ENCODE measurements around the gene GP1BB.
"Not testable (repeated sequence)": the region's sequence is repeated elsewhere in the genome, so short reads cannot be mapped to it uniquely, and the experiment has no call there.

The GP1BB gene

GRCh38 chr22:19675428-19675827 lies 47.9 kb upstream of the GP1BB start:
- no peak for TF ChIP-seq CTCF (IDR thresholded peaks at IDR 0.05)
- H3K4me2 ChIP-seq (ENCODE audit: low read length), result no peak overlapping the region
- no peak overlapping the region for H3K4me3 ChIP-seq (ENCODE audit: low read depth, low read length)
- H3K36me3 ChIP-seq (ENCODE audit: control insufficient read depth, insufficient read depth, low read length), result no peaks in the 10 kb centered on the region
- H3K79me2 ChIP-seq, result no peaks in the 10 kb centered on the region
- no peaks in the 10 kb centered on the region for H3K4me1 ChIP-seq
- no peak overlapping the region for H2AFZ ChIP-seq
- no peaks in the 10 kb centered on the region for H3K27me3 ChIP-seq (ENCODE audit: control insufficient read depth, insufficient read depth, low read length)
- no peak overlapping the region for H3K27ac ChIP-seq
- H3K9ac ChIP-seq, result no peak overlapping the region
- H3K9me3 ChIP-seq (ENCODE audit: control insufficient read depth, low read length), result no peaks in the 10 kb centered on the region

- not testable (repeated sequence) for H3K4me3 ChIP-seq (ENCODE audit: low read depth, low read length)
Observed at GRCh38 chr22:19676437-19676836, 46.9 kb upstream of the GP1BB start.

GRCh38 chr22:19678949-19679521 lies 44.3 kb upstream of the GP1BB start:
- Histone ChIP-seq H3K4me2 (ENCODE audit: low read length) (no peak overlapping the region), H3K79me2 (no peaks in the 10 kb centered on the region), H3K4me3 (ENCODE audit: low read depth, low read length) (no peak overlapping the region), H3K36me3 (ENCODE audit: control insufficient read depth, insufficient read depth, low read length) (no peaks in the 10 kb centered on the region), H3K27ac (no peak overlapping the region), H3K9me3 (ENCODE audit: control insufficient read depth, low read length) (no peaks in the 10 kb centered on the region), H3K4me1 (no peaks in the 10 kb centered on the region), H2AFZ (no peak overlapping the region), H3K9ac (no peak overlapping the region), H3K27me3 (ENCODE audit: control insufficient read depth, insufficient read depth, low read length) (no peaks in the 10 kb centered on the region)
- no peak for TF ChIP-seq CTCF (IDR thresholded peaks at IDR 0.05)

More at GRCh38 chr22:19676437-19676836, 46.9 kb upstream of the GP1BB start:
- not testable (repeated sequence) for H3K9ac ChIP-seq; H3K27ac ChIP-seq; H3K4me2 ChIP-seq (ENCODE audit: low read length); H3K27me3 ChIP-seq (ENCODE audit: control insufficient read depth, insufficient read depth, low read length); H3K9me3 ChIP-seq (ENCODE audit: control insufficient read depth, low read length); H3K79me2 ChIP-seq; H2AFZ ChIP-seq; H3K4me1 ChIP-seq; H3K36me3 ChIP-seq (ENCODE audit: control insufficient read depth, insufficient read depth, low read length)

- H3K27me3 ChIP-seq (ENCODE audit: control insufficient read depth, insufficient read depth, low read length), result no peaks in the 10 kb centered on the region
- TF ChIP-seq CTCF (IDR thresholded peaks at IDR 0.05), result peak; percentile 88
Observed at GRCh38 chr22:19679522-19680101, 43.7 kb upstream of the GP1BB start.

GRCh38 chr22:19680287-19680881 lies 43.0 kb upstream of the GP1BB start:
- no peak for TF ChIP-seq CTCF (IDR thresholded peaks at IDR 0.05)
- Histone ChIP-seq H3K4me2 (ENCODE audit: low read length) (no peak overlapping the region), H3K4me1 (no peaks in the 10 kb centered on the region), H3K9ac (no peak overlapping the region), H2AFZ (no peak overlapping the region), H3K27ac (no peak overlapping the region), H3K9me3 (ENCODE audit: control insufficient read depth, low read length) (no peaks in the 10 kb centered on the region), H3K27me3 (ENCODE audit: control insufficient read depth, insufficient read depth, low read length) (no peaks in the 10 kb centered on the region), H3K4me3 (ENCODE audit: low read depth, low read length) (no peak overlapping the region), H3K36me3 (ENCODE audit: control insufficient read depth, insufficient read depth, low read length) (no peaks in the 10 kb centered on the region), H3K79me2 (no peaks in the 10 kb centered on the region)

More at GRCh38 chr22:19679522-19680101, 43.7 kb upstream of the GP1BB start:
- H3K4me3 ChIP-seq (ENCODE audit: low read depth, low read length), result no peak overlapping the region
- no peak overlapping the region for H2AFZ ChIP-seq
- H3K4me2 ChIP-seq (ENCODE audit: low read length), result no peak overlapping the region
- no peaks in the 10 kb centered on the region for H3K79me2 ChIP-seq
- no peaks in the 10 kb centered on the region for H3K4me1 ChIP-seq
- H3K9me3 ChIP-seq (ENCODE audit: control insufficient read depth, low read length), result no peaks in the 10 kb centered on the region
- no peaks in the 10 kb centered on the region for H3K36me3 ChIP-seq (ENCODE audit: control insufficient read depth, insufficient read depth, low read length)
- no peak overlapping the region for H3K9ac ChIP-seq
- no peak overlapping the region for H3K27ac ChIP-seq

Data from parathyroid adenoma (tissue), 2 donors.